Fibroblast of skin of right quadriceps (primary cell): ENCODE data around the gene CNOT6.
"Not testable (repeated sequence)": the region's sequence is repeated elsewhere in the genome, so short reads cannot be mapped to it uniquely, and the experiment has no call there.

Experiments
- DNase-seq: peaks from one replicate; pipeline ENCODE4 v3.0.0-alpha.2; 2013

CNOT6 gene

DNA sequence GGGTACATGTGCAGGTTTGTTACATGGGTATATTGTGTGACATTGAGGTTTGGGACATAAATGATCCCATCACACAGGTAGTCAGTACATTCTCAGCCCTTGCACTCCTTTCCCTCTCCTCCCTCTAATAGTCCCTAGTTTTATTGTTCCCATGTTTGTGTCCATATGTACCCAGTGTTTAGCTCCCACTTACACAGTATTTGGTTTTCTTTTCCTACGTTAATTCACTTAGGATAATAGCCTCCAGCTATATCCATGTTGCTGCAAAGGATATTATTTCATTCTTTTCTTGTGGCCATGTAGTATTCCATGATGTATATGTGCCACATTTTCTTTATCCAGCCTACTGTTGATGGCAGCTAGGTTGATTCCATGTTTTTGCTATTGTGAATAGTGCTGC lies 27.4 kb downstream of the CNOT6 start:
- DNase-seq = no peak

DNA sequence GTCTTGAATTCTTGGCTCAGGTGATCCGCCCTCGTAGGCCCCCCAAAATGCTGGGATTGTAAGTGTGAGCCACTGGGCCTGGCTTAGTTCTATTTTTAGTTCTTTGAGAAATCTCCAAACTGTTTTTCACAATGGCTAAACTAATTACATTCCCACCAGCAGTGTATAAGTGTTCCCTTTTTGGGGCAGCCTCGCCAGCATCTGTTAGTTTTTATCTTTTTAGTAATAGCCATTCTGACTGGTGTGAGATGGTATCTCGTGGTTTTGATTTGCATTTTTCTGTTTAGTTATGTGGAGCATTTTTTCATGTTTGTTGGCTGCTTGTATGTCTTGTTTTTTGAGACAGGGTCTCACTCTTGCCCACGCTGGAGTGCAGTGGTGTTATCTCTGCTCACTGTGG lies 28.2 kb downstream of the CNOT6 start:
- peak; percentile 61 for DNase-seq

DNA sequence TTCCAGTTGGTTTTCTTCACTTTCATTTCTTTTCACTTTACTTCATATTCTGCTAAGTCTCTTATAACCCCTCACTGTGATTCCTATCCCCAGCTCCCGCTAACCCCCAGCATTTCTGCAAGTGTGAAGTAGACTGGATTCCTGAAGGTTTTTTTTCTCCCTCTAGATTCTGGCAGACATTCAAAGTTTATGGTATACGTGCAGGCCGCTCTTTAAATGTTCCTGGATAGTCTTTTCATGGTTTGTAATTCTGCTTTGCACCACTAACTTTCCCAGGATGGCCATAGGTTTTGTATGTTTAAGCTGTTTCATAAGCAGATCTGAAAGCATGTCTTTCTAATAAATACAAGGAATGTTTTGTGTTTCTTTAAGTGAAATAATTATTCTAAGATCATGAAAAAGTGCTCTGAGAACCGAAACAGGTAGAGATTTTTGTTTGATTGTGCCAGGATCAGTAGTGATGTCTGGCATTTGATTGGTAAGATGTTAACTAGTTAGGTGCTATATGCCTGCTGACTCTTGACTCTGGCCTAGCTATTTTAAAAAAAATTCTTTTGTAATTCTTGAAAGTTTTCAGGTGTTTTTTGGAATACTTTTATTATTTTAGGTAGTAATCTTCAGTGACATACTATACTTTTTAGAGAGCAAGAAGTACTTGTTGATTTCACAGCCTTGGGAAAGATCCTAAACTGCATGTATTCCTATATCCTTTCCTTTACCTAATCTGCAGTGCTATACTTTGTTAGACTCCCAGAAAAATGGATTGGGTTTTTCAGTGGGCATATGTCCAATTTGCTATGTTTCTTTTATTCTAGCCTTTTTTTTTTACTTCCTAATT lies 29.7 kb downstream of the CNOT6 start:
- peak; percentile 65 for DNase-seq

DNA sequence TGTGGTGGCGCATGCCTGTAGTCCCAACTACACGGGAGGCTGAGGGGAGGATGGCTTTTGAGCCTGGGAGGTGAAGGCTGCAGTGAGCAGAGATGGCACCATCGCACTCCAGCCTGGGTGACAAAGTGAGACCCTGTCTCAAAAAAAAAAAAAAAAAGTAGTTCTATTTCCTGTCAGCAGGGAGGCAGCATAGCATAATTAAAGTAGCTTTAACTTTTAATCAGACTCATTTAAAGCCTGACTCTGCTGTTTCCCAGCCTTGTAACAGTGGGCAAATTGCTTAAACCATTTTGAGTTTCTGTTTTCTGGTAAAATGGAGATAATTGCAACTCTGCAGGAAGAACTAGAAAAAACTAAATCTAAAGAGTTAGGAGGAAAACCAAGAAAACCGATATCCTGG lies 31.2 kb downstream of the CNOT6 start:
- DNase-seq = no peak

DNA sequence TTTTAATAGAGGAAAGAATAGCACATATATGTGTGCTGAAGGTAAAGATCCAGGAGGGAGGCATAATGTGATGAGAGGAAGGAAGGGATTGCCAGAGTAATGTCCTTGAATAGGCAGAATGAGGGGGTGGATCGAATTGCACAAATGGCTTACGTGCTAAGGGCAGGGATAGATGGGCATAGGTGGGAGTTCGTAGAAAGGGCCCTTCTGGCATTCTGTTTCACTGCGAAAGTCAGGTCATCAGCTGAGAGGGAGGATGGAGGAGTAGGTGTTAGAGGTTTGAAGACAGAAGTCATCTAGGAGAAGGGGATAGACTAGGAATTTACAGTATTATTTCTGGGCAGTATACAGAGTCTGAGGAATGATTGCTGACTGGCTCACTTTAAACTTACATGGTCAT lies 32.1 kb downstream of the CNOT6 start:
- no peak for DNase-seq

DNA sequence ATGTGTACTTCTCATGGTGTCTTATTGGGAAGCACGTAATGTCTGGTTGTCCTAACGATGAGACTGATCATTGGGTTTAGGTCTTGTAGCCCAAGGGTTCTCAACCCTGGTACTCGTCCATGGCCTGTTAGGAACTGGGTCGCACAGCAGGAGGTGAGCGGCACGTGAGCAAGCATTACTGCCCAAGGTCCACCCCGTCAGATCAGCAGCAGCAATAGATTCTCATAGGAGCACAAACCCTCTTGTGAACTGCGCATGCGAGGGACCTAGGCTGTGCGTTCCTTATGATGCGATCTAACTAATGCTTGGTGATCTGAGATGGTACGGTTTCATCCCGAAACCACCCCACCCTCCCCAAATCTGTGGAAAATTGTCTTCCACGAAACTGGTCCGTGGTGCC lies 33.5 kb downstream of the CNOT6 start:
- no peak for DNase-seq

DNA sequence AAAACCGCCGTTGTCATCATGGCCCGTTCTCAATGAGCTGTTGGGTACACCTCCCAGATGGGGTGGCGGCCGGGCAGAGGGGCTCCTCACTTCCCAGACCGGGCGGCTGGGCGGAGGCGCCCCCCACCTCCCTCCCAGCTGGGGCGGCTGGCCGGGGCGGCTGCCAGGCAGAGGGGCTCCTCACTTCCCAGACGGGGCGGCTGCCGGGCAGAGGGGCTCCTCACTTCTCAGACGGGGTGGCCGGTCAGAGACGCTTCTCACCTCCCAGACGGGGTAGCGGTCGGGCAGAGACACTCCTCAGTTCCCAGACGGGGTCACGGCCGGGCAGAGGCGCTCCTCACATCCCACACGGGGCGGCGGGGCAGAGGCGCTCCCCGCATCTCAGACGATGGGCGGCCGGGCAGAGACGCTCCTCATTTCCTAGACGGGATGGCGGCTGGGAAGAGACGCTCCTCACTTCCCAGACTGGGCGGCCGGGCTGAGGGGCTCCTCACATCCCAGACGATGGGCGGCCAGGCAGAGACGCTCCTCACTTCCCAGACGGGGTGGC lies 36.9 kb downstream of the CNOT6 start:
- DNase-seq = not testable (repeated sequence)

DNA sequence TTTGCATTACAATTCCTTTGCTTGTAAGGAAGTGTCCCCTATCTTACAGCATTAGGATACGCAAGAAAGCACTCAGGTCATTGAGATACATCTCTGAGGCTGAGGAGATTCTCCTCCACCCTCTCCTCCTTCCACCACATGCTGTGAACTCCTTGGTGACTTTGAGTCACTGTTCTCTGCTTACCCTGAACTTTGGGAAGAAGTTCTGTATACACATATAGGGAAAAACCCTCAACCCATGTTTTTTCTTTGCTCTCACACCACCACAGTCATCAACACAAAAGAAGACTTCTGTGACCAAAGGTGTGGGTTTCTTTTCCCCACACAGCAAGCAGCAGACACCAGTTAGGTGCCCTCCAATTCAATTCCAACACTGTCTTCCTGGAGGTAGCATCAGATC lies 38.1 kb downstream of the CNOT6 start:
- no peak for DNase-seq

DNA sequence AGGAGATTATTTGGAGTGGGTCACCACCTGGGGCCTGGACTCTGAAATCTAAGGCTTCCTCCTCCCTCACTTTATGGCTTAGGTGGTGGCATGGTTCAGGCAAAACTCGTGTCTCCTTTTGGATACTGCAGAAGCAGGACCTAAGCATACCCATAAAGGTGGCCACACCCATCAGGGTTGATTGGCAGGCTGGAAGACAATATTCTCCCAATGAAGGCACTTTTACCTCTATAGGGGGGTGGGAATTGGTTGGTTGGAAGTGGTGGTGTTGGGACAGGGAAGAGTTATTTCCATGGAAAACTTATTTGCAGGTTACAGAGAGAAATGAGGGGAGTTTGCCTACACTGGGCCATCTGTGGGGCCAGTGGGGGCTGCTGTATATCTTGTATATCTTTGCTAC lies 39.7 kb downstream of the CNOT6 start:
- DNase-seq = no peak

DNA sequence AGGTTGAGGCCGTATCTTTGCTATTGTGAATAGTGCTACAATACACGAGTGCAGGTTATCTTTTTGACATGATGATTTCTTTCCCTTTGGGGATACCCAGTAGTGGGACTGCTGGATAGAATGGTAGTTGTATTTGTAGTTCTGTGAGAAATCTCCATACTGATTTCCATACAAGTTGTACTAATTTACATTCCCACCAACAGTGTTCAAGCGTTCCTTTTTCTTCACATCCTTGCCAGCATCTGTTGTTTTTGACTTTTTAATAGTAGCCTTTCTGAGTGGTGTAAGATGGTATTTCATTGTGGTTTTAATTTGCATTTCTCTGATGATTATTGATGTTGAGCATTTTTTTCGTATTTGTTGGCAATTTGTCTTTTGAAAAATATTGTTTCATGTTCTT lies 41.4 kb downstream of the CNOT6 start:
- no peak for DNase-seq

DNA sequence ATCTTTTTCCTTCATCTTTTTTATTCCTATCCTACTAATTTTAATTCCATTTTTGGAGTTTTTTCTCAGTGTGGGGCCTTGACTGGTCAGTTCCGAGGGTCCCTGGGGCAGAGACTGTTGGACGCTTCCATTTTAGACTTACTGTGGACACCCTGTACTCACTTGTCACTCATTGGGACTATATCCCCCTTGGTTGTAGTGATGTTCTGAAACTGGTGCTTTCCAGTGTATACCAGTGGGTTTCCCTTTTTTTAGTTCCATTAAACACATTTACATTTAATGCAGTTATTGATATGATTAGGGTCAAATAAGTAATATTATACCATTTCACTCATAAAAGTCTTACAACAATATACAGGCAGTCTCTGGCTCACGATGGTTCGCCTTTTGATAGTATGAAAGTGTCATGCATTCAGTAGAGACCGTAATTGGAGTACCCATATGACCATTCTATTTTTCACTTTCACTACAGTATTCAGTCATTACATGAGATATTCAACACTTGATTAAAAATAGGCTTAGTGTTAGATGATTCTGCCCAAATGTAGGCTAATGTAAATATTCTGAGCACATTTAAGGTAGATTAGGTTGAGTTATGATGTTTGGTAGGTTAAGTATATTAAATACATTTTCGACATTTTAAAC lies 46.0 kb downstream of the CNOT6 start:
- no peak for DNase-seq

DNA sequence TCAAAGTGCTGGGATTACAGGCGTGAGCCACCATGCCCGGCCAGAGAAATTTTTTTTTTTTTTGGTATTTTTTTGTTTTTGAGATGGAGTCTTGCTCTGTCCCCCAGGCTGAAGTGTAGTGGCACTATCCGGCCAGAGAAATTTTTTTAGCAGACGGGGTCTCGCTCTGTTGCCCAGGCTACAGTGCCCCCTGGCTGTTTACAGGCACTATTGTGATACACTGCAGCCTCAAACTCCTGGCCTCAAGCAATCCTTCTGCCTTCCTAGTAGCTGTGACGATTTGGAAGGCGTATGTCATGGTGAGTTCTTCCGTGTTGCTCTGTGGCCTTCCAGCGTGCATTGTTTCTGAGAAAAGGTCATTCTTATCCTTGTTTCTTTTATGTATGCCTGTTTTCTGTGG lies 47.5 kb downstream of the CNOT6 start:
- DNase-seq = no peak

DNA sequence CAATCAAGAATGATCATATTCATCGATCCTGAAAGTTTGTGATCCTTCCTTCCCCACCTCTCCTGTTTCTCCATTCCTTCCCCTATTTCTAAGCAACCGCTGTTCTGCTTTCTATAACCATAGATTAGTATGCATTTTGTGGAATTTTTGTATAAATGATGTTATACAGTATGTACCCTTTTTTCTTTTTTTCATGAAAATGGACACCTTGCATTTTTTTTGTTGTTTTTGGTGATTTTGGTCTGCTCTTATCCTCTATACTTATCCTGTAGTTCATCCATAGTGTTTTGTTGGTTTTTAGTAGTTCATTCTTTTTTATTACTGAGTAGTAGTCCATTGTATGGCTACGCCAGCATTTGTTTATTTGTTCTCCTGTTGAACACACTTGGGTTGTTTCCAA lies 51.1 kb downstream of the CNOT6 start:
- DNase-seq = no peak

DNA sequence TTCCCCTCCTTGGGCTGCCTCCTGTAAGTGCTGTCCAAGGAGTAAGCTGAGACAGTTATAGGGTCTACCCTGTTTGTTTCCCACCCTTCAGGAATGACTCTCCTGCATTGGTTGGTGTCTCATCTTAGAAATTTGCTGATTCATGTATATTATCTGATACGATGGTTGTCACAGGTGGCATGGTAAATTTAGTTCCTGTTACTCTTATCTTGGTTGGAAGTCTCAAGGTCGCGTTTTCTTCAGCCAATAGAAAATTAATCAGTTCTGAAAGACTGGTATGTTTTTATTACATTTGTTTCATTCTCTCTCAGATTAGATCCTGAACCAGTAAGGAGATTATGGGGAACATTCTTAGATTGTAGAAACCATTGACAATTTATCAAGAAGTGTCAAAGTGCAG lies 54.4 kb downstream of the CNOT6 start:
- DNase-seq = no peak

DNA sequence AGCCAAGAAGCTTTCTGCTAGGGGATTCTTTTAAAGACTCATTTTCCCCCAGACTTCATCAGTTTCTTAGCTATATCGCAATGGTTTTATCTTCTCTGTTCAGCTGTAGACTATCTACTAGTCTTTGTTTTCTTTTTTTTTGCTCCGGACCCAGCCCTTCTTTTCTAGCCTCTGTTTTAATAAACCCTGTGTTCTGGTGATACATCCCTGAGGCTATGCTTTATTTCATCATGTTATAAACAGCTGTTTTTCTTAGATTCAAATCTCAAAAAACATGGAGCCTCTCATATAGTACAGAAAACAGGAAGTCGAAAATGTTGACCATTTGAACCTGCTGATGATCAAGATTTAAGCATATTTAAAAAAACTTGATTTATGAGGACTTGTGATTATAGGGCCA lies 59.4 kb downstream of the CNOT6 start:
- no peak for DNase-seq

DNA sequence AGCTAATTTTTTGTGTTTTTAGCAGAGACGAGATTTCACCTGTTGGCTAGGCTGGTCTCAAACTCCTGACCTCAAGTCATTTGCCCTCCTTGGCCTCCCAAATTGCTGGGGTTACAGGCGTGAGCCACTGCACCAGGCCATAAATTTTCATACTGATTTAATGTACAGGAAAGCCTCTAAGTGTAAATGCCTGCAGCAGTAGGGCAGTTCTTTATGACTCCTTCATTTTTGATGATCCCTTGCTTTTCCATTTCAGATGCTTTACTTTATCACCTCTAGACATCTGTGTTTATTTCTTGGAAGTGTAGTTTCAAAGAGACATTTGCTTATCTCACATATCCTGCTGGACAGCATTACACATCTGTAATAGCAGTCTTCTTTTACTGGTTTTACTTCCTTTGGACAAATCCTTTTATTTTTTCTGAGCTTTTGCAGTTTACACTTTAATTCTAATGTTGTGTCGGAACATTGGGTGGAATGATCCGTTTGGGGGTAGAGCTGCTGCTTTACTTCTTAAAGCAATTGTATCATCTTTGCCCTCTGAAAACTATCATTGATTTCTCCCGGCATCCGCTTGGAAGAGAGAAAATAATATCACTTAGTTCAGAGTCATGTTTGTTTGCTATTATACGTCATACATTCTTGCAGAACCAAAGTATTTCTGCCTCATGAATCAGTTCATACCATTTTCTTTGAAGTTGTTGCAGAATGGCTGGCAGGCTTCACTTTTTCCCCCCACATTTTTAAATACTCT lies 61.2 kb downstream of the CNOT6 start:
- peak; percentile 4 for DNase-seq

DNA sequence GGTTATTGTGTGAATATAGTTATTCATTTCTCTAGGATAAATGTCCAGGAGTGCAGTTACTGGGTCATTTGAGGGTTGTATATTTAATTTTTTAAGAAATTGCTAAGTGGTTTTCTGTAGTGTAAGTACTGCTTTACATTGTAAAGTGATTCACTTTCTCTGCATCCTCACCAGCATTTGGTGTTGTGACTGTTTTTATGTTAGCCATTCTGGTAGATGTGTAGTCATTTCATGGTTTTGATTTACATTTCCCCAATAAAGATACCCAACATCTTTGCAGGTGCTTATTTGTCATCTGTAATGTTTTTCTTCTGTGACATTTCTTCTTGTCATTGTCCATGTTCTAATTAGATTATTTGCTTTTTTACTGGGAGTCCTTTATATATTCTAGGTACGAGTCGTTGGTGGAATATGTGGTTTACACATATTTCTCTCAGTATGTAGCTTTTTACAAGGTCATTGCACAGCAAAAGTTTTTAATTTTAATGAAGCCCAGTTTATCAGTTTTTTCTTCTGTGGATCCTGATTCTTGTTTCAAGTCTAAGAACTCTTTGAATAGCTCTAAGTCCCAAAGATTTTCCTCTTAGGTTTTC lies 63.1 kb downstream of the CNOT6 start:
- peak; percentile 9 for DNase-seq

DNA sequence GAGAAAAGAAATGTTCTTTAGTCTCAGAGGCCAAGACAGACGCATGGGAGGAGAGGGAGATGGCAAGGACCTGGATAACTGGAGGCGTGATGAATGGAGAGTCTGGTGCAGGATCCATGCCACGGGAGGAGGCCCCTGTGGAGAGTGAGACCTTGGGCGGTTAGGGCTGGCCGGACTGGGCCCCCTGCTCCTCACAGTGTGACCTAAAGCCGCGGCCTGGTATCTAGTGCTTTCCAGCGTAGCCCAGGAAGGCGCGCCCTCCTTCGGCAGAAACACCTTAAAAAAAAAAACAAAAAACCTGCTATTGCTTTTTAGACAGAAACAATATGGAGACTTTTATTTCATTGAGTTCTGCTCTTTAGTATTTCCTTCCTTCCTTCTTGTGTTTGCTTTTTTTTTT lies 64.1 kb downstream of the CNOT6 start:
- DNase-seq = no peak

DNA sequence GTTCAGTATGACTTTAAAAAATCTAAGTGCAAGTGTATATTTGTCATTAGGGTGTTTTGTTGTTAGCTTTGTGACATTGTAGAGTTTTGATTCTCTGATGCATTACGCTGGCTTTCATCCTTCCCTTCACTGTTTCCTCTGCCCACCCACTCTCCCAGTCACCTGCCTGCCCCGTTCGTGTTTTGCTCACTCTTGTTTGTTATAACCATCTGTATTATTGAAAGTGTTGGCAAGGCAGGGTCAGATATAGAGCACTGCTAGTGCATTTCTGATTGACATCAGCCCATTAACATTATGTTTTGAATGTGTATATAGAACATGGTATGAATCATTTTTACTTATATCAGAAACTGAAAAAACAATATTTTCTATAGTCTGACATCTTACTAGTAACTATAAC lies 69.8 kb downstream of the CNOT6 start:
- no peak for DNase-seq

DNA sequence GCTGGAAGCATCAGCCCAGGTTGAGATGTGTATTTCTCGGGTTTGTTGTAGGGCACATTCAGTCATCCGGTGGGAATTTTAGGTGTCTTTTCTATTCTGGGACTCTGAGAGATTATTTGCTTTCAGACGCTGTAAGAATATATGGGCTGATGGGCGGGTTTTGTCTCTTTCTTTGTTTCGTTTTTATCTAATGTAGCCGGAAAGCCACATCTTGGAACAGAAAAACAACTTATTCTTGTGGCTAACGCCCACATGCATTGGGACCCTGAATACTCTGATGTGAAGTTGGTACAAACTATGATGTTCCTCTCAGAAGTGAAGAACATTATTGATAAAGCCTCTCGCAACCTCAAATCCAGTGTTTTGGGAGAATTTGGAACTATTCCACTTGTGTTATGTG lies 74.7 kb downstream of the CNOT6 start:
- no peak for DNase-seq

DNA sequence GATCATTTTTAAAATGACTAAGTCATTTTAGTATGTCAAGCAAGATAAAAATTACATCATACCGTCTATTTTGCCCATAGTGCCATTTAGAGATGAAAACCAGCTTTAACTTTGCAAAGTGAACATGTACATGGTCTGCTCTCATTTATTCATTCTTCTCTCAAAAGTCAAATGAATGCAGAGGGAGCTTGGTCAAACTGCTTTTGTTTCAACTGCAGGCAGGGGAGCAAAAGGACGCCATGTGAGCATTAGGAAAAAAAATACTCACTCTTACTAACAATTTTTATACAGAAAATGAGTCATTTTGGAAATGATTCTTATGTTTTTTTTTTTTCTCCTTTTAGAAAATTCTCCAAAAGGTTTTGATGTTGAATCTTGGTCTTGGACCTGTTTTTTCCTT lies 81.4 kb downstream of the CNOT6 start:
- DNase-seq = no peak

DNA sequence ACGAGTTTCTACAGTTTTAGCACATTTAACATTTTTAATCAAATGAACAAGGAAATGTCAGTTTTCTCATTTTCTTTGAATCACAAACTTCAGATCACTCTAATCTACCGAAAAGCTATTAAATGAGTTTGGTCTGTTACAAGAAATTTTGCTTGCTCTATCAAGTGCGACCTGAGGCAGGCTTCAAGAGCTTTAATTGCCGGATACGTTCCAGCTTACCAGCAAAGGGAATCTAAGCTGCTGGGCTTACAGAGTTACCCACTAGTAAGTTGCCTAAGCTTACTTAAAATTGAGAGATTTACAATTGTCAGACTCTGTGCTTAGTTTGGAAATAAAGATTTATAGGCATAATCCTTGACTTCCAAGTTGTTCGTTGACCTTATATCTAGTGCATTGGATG lies 86.5 kb downstream of the CNOT6 start:
- DNase-seq = no peak

DNA sequence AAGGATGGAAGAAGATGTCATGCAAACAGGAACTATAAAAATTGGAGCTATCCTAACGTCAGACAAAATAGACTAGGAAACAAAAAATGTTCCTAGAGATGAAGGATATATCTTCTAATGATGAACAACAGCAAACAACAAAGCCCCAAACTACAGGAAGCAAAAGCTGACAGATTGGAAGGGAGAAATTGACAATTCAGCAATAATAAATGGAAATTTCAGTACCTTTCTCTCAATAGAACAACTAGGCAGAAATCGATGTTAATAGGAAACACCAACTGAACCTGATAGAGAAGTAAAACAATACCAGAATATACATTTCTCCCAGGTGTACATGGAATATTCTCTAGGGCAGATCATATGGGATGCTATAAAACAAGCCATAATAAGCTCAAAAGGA lies 89.6 kb downstream of the CNOT6 start:
- DNase-seq = no peak
